Activated CD4-positive, CD25-positive, alpha-beta regulatory T cell (primary cell): ENCODE measurements around the gene TNFSF15.

Experiments used
- DNase-seq, 4 experiments: peaks; one replicate each; lab custom pipeline; 2025; lab: John Stamatoyannopoulos, UW

The TNFSF15 gene

DNA sequence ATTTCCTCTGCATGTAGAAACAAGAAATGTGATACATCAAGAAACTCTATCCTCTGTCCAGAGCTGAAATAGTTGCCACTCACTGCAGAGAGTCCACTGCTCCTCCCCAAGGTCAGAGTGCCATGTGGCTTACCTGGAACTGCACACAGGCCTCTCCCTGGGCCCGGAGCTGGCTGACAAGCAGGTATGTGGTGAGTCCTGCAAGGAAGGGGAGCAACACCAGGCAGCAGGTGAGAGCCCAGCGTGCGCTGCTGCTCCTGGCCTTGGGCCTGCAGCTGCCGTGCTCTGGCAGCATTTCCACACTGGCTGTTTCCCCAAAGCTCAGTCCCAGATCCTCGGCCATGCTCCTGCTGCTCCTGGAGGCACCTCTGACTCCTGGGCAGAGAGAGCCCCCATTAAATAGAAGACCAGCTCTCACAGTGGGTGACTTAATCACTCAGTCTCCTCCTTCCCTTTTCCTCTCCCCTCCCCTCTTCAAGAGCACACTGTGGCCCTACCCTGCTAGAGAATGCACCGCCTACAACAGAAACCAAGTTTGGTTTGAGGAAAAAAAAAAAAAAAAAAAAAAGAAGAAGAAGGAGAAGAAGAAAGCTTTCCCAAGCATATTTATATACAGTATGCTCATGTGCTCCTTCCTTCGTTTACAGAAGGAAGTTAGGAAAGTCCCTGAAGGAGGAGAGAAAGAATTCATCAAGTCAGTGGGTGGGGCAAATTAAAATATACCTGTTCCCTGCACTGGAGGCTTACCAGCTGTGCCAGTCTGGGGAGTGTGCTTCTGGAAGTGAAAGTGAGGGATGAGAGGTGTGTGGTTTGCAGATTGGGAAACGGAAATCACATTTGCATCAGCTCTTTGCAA is at the start of gene TNFSF15:
Gene TNFSF15, minus strand, starts transcription at position 370 of the 856 bp plus-strand sequence. Its CDS starts 27 bp downstream, at position 343.
- DNase-seq: no peak

DNA sequence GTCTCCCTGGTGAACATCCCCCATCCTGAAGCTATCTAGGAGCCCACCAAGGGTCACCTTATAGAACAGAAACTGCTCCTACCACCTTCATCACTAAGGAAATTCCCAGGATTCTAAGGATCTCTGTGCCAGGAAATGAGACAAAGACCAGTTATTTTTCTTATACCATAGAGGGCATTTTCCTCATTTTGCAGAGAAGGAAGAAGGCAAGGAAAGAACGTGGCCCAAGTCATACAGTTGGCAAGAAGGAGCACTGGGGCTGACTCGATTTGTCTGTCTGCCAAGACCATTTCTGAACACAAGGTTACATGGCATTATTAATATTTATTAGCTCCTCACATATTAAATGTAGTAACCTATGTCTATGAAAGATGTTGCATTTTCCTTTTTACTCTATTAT is 49.6 kb upstream of the TNFSF15 start:
- DNase-seq: no peak

DNA sequence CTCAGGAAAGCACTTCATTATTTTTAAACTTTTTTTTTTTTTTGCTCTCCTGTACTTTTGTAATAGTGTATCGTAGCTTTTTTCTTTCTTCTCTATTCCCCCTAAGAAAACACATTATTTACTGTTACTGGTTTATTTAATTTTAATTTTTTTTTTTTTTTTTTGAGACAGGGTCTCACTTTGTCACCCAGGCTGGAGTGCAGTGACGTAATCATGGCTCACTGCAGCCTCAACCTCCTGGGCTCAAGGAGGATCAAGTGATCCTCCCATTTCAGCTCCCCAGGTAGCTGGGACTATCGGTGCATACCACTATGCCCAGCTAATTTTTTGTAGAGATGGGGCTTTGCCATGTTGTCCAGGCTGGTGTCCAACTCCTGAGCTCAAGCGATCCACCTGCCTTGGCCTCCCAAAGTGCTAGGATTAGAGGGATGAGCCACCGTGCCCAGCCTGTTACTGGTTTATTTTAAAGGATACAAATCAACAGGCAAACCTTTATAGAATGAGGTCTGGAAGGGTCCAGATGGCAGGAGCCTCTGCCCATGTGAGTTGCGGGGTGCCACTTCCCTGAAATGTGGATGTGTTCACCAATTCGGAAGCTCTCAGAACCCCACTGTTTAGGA is 49.0 kb upstream of the TNFSF15 start:
- no peak for DNase-seq

DNA sequence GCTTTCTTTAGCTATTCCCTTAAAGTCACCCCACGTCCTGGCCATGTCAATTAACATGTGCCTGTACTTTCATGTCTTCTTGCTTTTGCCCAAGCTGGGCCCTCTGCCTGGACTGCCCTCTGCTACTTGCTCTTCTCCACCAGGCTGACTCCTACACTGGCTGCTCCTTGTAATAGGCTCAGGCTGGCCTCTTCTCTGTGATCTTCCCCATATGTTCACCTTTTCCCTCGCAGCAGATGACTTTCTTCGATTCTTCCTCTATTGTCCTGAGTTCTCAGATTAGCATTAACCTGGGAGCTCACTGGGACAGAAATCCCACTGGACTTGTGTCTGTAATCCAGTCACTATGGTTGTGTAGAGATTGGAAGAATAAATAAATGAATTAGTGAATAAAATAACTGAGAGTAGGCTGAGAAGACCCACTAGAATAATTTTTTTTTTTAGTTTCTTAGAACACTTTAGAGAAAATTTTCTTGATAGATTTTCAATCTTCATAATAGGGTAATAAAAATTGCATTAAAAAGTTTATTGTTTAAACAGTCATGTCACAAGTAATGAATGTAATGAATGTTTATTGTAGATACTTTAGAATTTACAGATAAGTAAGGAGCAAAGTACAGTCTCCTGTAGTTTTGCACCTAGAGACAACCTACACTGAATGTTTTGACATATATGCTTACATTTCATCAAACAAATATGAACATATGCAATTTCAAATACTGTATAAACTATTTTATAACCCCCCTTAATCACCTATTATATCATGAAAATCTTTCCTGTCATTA is 47.4 kb upstream of the TNFSF15 start:
- no peak for DNase-seq

DNA sequence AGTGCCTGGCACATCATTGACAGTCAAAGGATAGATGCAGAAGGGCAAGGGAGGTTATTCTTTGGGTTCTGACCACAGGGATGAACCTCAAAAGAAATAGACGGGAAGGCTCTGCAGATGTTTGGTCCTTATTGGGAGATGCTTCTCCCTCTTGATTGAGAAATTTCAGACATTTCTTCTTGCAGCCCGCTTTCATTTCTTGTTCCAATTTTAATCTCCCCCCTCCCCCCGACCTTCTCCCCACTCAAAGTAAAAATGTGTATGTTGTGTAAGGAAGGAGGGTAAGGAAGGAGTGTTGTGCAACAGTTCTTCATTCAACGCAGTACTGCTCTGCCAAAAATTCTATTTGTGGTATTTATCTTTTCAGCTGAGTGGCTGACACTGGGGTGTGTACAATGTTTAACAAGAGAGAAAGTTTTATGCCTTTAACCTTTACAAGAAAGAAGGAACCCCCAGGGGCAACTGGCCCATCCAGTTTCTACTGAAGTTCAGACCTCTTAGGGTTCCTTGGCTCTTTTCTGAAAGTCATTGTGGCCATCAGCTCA is 46.3 kb upstream of the TNFSF15 start:
- no peak for DNase-seq

DNA sequence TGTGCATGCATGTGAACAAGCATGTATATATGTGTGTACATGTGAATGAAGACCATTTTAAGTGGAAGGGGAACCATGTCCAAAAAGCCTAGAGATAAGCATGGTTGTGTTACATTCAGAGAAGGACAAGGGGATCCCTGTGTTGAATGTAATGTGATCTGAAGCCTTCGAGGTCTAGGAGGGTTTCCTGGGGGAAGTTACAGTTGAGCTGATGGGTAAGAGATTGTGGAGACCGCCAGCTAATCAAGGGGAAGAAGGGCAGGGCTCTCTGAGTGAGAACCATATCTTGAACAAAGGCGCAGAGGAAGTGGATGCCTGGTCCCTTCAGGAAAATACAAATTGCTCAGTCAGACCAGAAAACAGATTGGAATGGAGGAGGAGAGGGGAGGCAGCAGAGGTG is 45.5 kb upstream of the TNFSF15 start:
- no peak for DNase-seq

DNA sequence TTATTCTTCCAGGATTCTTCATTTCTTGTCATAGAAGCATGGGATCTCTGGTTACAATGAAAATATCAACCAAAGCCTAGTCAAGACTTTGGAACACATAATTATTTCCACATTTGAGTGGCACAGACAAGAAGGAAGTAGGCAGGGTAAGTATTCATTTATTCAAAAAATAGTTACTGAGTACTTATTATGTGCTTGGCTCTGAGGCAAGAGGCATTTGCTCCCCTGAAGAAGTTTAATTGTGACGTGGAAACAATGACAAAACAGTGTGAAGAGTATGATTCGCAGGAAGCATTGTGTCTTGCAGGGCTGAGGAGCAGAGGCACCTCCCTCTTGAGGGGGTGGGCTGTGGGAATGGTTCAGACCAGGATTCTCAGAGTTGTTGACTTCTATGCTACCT is 45.0 kb upstream of the TNFSF15 start:
- DNase-seq: no peak

DNA sequence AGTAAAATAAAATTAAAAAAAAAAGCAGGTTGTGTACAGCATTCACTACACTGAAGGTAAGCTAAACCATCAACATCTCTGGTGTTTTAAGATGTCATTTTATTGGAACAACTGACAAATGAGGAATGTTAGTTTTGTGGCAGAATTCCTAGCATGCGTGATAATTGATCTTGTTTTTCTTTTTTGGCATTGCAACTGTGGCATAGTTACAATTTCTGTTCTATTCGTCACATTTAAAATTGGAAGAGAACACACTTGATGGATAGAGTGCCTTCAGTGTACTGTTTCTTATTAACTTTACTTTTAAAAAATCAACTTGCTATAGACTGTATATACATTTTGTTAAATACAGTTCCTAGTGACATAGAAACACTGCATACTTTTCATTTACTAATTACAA is 43.6 kb upstream of the TNFSF15 start:
- no peak for DNase-seq

DNA sequence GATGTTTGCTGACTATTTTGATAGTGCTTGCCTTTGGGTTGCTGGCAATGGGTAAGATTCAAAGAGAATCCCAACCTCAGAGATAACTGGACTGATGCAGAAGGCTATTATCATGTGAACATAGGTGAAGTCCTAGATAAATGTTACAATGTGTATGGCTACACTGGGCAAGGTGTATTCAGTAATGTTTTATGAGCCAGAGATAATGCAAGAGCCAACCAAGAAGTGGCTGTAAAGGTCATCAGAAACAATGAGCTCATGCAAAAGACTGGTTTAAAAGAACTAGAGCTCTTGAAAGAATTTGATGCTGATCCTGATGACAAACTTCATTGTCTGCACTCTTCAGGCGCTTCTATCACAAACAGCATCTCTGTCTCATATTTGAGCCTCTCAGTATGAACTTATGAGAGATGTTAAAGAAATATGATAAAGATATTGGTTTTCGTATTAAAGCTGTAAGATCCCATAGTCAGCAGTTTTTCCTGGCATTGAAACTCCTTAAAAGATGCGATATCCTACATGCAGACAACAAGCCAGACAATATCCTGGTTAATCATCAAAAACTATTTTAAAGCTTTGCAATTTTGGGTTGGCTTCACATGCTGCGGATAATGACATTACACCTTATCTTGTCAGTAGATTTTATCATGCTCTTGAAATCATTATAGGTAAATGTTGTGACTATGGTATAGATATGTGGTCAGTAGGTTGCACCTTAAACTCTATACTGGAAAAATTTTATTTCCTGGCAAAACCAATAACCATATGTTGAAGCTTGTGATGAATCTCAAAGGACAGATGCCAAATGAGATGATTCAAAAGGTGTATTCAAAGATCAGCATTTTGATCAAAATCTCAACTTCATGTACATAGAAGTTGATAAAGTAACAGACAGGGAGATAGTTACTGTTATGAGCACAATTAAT is 41.9 kb upstream of the TNFSF15 start:
- DNase-seq: no peak

DNA sequence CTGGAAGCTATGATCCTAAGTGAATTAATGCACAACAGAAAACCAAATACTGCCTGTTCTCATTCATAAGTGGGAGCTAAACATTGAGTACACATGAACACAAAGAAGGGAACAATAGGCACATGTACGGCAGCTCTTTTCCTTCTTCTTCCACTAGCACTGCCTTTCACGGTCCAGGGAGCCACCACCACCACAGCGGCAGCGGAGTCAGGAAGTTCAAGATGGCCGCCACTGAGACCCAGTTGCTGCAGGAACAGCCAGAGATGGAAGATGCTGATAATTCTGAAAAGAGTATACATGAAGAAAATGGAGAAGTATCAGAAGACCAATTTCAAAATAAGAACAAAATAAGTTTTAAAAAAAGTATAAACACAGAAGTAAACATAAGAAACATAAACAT is 39.5 kb upstream of the TNFSF15 start:
- DNase-seq: no peak

DNA sequence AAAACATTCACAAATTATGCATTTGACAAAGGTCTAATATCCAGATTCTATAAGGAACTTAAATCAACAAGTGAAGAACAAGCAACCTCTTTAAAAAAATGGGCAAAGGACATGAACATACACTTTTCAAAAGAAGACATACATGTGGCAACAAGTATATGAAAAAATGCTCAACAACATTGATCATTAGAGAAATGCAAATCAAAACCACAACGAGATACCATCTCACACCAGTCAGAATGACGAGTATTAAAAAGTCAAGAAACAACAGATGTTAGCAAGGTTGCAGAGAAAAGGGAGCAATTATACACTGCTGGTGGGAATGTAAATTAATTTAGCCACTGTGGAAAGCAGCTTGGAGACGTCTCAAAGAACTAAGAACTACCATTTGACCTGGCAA is 38.9 kb upstream of the TNFSF15 start:
- no peak for DNase-seq

DNA sequence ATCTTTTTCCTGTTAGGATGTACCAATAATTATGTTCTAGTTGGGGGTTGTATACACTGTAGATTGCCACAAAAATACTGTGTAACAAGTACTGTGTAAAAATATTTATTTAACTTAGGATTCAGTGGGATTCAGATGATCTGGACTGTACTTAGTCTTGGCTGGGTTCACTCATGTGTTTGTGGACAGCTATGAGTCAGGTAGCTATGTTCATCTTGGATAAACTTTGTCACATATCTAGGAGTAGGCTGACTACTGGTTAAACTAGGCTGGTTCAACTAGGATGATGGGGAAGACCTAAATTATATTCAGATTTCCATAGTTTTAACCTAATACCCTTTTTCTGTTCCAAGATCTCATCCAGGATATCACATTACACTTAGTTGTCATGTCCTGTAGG is 32.1 kb upstream of the TNFSF15 start:
- DNase-seq: no peak

DNA sequence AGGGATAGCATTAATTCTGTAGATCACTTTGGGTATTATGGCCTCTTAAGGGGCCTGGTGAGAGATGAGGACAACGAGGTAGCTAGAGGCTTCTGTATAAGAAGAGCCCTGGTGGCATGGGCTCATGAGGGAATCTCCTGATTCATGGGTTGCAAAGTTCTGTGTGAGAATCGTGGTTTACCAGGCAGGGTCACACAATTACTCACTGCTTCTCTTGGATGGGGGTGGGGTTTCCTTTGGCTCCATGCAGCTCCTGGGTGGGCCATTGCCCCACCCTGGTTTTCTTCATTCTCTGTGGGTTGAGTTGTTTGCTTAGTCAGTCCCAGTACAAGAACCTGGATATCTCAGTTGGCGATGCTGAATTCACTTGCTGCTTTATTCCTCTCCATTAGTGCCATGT is 30.9 kb upstream of the TNFSF15 start:
- DNase-seq: no peak

DNA sequence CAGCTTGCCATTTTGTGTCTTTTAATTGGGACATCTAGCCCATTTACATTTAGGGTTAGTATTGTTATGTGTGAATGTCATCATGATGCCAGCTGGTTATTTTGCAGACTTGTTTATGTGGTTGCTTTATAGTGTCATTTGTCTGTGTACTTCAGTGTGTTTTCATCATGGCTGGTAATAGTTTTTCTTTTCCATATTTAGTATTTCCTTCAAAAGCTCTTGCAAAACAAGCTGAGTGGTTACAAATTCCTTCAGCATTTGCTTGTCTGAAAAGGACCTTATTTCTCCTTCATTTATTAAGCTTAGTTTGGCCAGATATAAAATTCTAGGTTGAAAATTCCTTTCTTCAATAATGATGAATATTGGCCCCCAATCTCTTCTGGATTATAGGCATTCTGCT is 28.5 kb upstream of the TNFSF15 start:
- no peak for DNase-seq

DNA sequence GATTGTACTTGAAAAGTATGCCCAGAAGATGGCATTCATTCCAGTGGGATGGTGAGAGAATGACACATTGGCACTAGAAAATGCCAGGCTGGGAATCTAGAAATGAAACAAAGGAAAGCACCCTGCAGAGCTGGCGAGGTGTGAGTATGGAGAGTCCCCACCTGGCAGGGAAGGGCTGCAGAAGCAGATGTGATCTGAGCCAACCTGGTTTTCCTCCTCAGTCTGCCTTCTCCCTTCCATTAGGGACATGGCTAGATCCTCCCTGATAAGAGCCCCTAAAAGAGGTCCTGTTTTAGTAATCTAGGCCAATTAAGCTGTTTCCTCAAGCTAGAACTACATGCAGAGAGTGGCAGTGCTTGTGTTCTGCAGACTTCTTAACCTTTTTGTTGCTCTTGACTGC is 24.7 kb upstream of the TNFSF15 start:
- no peak for DNase-seq

DNA sequence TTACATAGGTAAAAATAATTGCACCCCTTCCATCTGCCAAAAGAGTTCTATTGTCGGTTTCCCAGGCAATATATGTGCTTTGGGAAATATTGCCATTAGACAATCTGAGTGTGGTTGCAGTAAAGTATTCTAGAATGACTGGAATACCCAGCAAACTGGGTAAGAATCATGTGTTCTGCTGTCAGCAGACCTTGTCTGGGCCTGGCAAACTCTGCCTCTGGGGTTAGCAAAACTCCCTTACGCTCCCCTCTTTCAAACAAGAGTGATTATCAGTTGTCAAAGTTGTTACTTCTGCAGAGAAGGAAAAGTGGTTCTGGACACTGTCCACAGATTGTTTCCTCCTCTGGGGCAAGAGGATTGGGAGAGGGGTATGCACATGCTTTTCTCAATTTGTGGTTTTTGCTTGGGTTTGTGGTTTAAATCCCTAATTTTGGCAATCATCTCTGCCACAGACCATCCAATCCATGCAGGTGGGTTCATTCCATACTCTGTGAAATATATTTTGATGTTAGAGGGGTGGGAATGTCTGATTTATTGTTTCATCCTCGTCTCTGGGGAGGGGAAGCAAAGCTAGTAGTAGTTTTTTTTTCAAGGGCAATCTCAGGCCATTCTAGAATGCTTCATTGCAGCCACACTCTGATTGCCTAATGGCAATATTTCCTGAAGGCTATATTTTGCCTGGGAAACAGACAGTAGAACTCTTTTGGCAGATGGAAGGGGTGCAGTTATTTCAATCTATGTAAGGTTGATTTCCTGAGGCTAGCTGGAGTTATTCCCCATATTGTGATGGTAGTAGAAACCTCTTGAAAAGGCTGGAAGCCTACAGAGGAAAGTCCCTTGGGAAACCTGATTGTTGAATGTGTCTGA is 24.0 kb upstream of the TNFSF15 start:
- no peak for DNase-seq

DNA sequence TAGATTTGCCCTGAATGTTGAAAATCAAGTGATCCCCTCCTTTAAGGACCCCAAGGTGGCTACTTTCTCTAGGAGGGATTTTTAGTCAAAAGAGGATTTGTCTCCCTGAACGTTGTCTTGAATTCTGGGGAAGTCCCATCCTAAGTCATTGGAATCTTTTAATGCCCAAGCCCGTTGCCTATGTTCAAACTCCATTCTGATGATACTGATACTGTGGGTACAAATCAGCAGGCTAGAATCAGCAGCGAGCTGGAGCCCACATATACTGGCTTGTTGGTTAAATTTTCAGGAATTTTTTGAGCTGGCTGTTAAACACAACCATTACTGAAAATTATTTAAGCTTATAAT is 22.4 kb upstream of the TNFSF15 start:
- no peak for DNase-seq

DNA sequence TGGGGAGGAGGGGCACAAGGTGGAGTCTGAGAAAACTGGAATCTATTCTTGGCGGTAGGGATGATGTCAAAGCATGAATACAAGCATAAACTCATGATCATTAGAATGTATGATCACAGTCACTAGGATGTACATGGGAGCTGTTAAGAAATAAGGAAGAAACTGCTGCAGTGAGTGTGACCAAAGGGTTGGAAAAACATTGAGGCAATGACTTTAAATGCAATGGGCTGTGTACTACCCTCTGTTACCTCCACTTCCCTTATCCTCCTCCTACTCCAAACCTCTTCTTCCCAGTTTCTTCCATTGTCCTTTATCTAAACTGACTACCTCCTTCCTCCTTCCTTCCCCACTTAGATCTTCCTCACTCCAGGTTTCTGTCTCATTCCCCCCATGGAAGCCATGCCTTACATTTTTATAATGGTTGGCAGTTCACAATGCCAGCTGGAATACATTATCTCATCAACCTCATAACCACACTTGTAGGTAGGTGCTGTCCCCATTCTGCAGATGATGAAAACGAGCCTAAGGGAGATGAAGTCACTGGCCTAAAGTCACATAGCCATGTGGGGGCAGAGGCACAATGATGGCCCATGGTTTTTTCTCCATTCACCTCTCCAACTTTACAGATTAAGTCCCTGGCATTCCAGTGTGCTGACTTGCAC is 21.9 kb upstream of the TNFSF15 start:
- no peak for DNase-seq

DNA sequence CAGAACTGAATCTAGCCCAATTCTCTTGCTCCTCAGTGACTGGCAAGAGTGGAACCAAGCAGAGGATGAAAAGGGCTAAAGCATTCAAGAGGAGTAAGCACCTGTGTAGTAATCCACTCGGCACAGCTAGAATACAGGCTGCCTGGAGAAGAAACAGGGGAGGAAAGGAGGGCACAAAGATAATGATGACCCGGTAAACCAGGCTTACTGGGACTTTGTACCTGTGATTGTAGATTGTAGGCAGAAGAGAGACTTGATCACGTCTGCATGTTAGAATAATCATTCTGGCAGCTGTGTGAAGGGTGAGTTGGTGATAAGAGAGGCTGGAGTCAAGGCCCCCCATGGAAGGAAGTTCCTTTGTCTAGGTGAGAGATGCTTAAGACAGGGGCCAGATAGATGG is 20.6 kb upstream of the TNFSF15 start:
- no peak for DNase-seq

DNA sequence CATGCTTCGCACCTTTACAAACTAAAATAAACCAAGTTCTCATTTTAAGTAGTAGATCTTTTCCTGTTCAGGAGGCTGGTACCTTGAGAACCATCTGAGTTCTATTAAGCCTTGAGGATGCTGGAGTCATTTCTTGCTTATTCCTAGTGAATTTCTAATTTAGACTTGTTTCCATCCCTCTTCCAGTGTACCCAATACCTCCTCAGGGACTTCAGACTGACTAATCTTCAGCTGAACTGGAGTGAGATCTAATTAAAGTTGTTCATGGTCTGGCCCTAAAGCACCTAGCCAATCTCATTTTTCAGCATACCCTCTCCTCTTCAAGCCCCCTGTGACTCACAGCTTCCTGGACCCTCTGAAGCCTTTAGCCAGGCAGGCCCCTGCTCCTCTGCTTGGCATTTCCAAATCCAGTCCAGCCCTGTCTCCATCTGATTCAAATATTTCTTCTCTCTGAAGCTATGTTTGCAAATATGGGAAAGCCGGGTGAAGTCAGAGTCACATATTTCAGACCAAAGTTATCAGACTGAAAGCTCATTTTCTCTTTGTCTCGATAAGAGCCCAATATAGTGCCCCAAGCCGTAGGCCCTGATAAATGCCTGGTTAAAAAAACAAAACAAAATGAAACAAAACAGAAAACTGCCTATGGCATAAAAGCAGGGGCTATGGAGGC is 19.4 kb upstream of the TNFSF15 start:
- no peak for DNase-seq
